Measurements from ENCODE around the gene CCDC13.

CCDC13 gene

GRCh38 chr3:42732829-42733459 is 40.1 kb downstream of the CCDC13 start:
- DNase-seq = no peak

GRCh38 chr3:42732196-42732828 is 40.7 kb downstream of the CCDC13 start:
- no peak for DNase-seq

DNA sequence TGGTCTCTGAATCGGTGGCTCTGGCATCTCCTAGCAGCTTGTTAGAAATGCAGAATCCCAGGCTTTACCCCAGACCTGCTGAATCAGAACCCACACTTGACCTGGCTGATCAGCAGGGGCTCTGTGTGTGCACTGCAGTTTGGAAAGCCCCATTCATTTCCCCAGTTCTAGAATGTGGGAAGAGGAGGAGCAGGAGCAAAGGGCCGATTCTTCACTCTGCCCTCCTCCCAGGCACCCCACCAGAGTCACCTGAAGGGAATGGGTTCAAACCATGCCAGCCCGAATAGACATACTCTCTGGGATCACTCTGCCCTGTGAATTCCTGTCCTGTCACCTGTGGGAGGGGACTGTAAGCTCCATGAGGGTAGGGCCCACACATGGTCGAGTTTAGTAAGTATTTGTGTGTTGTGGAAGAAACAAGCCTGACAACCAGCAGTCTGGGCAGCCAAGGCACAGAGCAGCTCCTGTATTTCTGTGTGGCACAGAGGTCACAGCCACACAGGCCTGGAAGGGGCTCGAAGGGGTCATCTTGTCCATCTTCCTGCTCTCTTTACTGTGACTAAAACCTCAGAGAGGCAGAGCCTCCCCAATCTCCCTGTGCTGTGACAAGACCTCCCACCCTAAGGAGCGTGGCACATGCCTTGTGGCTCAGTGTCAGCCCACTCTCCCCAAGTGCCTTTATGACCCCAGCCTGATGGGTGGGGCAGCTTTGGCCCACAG is 41.4 kb downstream of the CCDC13 start:
- DNase-seq = no peak

DNA sequence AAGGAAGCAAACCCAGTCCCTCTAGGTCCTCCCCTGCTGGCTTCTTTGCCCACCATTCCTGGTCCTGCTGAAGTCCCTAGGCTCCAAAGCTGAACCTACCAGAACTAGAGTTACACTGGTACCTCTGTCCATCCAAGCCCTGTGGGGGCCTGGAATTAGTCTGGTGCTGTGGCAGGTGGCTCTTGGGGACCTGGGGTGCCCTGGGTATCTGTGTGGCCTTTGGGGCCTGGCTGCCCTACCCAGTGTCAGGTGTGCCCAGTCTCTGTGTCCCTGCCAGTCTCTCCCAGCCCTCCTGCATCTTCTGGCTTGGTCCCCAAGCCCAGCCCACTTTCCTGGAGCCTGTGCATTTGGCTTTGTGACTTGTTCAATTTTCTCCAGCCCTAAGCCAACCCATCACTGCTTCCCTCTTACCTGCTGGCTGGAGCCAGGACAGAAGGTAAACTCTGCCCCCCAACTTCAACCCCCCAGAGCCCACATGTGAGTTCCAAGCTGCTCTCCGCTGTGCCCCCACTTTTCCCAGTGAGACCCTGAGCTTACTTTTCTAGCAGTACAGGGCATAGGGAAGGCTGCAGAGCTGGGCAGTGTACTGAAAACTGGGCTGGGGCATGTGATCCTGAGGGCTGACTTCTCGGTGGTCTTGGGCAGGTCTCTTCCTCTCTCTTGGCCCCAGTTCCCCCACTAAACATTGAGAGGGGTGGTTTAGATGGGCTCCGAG is 42.2 kb downstream of the CCDC13 start:
- no peak for DNase-seq

DNA sequence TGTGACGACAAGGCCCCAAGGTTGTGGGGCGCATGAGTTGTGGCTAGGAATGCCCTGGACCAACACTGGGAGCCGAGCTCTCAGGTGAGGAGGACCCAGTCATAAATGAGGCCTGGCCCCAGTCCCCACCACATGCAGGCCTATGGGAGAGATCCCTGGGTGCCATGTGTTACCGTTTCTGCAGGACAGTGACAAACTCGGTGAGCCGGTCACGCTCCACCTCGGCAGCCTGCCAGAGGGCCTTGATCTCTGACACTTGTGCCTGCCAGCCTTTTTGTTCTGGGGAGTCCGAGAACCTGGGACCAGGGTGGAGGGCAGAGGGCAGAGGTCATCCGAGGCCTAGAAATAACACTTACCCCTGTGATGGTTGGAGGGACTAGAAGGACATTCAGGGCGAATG is 42.8 kb downstream of the CCDC13 start:
- DNase-seq = no peak

DNA sequence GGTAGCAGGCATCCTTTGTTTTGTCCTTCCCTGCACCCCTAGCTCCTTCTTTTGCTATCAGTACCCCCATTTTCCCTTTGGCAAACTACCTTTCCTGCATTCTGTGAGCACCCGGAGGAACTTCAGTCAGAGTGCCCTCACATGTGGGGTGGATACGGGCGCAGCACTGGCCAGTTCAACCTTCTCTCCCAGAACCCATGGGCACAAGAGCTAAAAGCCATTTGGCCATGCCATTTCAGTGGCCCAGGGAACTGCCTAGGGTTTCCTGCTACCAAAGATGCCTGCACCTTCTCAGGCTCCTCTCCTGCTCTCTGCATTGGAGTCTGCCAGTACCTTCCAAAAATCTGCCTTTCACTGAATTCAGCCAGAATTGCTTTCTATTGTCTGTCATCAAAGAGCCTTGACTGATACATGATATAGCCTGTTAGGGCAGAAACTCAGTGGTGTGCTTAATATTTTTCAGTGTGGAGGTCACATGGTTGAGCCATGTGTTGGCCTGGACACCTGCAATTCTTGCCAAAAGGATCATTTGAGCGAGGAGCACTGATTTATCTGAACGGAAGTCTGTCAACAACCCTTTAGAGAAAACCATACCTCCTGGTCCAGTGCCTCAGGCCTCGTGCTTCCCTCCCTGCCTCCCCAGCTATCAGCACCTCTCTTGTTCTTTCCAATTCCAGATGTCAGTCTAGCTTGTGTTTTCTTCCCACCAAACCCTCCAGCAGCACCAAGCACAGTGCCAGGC is 43.5 kb downstream of the CCDC13 start:
- DNase-seq = no peak

DNA sequence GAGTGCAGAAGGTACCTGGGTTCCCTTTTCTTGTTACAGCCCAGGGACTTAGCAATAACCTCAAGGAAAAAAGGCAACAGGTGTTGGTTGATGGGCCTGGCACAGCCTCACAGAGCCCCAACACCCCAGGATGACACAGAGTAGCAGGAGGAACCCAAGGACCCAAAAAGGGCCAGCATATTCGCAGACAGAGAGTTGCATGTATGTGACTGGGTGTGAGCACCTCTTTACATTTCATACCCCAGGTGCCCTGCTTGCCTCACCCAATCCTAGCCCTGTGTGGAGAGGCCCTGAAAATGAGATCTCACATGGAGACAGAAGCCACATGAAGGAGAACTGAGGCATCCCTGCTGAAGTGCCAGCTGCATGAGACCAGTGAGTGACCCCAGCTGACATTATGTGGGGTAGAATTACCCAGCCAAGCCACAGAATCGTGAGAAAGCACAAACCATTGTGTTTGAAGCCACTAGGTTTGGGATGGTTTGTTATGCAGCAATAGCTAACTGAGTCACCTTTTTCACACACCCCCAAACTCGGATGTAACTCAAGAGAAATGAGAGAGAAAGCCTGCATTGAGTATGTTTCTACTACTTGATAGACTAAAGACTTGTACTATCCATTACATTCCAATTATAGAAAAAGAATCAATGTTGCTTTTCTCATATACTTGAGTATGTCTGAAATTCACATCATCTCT is 44.2 kb downstream of the CCDC13 start:
- no peak for DNase-seq

GRCh38 chr3:42728056-42728455 is 45.0 kb downstream of the CCDC13 start:
- no peak for DNase-seq

DNA sequence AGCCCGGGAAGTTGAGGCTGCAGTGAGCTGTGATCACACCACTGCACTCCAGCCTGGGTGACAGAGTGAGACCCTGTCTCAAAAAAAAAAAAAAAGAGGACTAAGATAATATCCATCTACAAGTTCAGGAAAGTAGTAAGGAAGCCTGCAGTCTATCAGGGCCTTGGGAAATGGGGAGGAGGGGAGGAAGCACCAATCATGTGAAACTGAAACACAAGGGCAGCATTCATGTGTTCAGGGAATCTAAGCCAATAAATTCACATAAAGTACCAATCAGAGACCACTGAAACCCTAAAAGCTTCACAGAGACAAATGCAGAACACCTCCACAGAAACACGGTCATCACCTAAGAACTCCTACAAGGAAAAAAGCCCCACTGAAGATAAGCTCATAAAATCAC is 47.6 kb downstream of the CCDC13 start:
- DNase-seq = no peak

- no peak for DNase-seq
These were observed 49.8 kb downstream of the CCDC13 start for GRCh38 chr3:42723219-42723618.

Measured in NCI-H2081 treated with DMSO at 0.1 percent for 48 hours (cell line).